Mesenchymal stem cell (in vitro differentiated cells and primary cell): ENCODE measurements around the gene QKI.
A peak's percentile ranks its signal among the peaks of the same experiment; 100 is the strongest.

Experiments used
- DNase-seq: peaks from one replicate; pipeline ENCODE4 v3.0.0-alpha.2; 2013
- H2AFZ ChIP-seq: one replicate; pipeline ENCODE4 v1.6.1; 2013; ENCODE audit warnings: low read depth, mild to moderate bottlenecking, control low read depth, inconsistent platforms, low read length, moderate library complexity
- H2AK5ac ChIP-seq: 2 replicates; pipeline ENCODE4 v1.6.1; 2013; ENCODE audit warnings: low read length, moderate library complexity, mild to moderate bottlenecking, inconsistent platforms; ENCODE audit not compliant: severe bottlenecking
- H2BK120ac ChIP-seq: one replicate; pipeline ENCODE4 v1.6.1; 2013; ENCODE audit warnings: low read depth, mild to moderate bottlenecking, inconsistent platforms, low read length, moderate library complexity
- H2BK12ac ChIP-seq, 2 experiments: one replicate each; pipeline ENCODE4 v1.6.1; 2013; ENCODE audit warnings: inconsistent platforms in 2 of 2, low read length in 2 of 2, mild to moderate bottlenecking in 2 of 2, moderate library complexity in 2 of 2, control low read depth in 1 of 2
- H2BK15ac ChIP-seq: one replicate; pipeline ENCODE4 v1.6.1; 2013; ENCODE audit warnings: mild to moderate bottlenecking, low read depth, inconsistent platforms; ENCODE audit not compliant: poor library complexity, severe bottlenecking
- H2BK5ac ChIP-seq: 2 replicates; pipeline ENCODE4 v1.6.1; 2013; ENCODE audit warnings: low read depth, mild to moderate bottlenecking, low read length, control low read depth, inconsistent platforms; ENCODE audit not compliant: poor library complexity, severe bottlenecking
- H3K14ac ChIP-seq, 2 experiments: one replicate each; pipeline ENCODE4 v1.6.1; 2013; ENCODE audit warnings: inconsistent platforms in 2 of 2, low read length in 2 of 2, control low read depth in 1 of 2, mild to moderate bottlenecking in 1 of 2, moderate library complexity in 1 of 2
- H3K18ac ChIP-seq, 2 experiments: one replicate each; pipeline ENCODE4 v1.6.1; 2013; ENCODE audit warnings: inconsistent platforms in 2 of 2, low read length in 2 of 2, control low read depth in 1 of 2, low read depth in 1 of 2, mild to moderate bottlenecking in 1 of 2
- H3K23ac ChIP-seq, 2 experiments: one replicate each; pipeline ENCODE4 v1.6.1; 2013; ENCODE audit warnings: inconsistent platforms in 2 of 2, low read length in 2 of 2, mild to moderate bottlenecking in 2 of 2, moderate library complexity in 2 of 2, control low read depth in 1 of 2
- H3K27ac ChIP-seq: 2 replicates; pipeline ENCODE4 v1.5.1; 2013; ENCODE audit warnings: mild to moderate bottlenecking, moderate library complexity, low read length, control low read depth, inconsistent platforms; ENCODE audit not compliant: poor library complexity, severe bottlenecking
- H3K27me3 ChIP-seq, 2 experiments: 2 replicates each; pipeline versions ENCODE4 v1.6.1 to v1.7.0; 2013; ENCODE audit warnings: low read length in 2 of 2, mild to moderate bottlenecking in 2 of 2, moderate library complexity in 2 of 2, control low read depth in 1 of 2, inconsistent platforms in 1 of 2; ENCODE audit not compliant: control insufficient read depth in 1 of 2, insufficient read depth in 1 of 2
- H3K36me3 ChIP-seq, 2 experiments: 2 replicates each; pipeline versions ENCODE4 v1.6.1 to v1.7.0; 2013; ENCODE audit warnings: low read length in 2 of 2, control low read depth in 1 of 2, inconsistent platforms in 1 of 2, low read depth in 1 of 2, mild to moderate bottlenecking in 1 of 2; ENCODE audit not compliant: insufficient read depth in 2 of 2, control insufficient read depth in 1 of 2
- H3K4ac ChIP-seq, 2 experiments: one replicate each; pipeline ENCODE4 v1.6.1; 2013; ENCODE audit warnings: inconsistent platforms in 2 of 2, low read length in 2 of 2, mild to moderate bottlenecking in 2 of 2, moderate library complexity in 2 of 2, control low read depth in 1 of 2, low read depth in 1 of 2
- H3K4me1 ChIP-seq: 2 replicates; pipeline ENCODE4 v1.6.1; 2013; ENCODE audit warnings: low read depth, low read length, control low read depth; ENCODE audit not compliant: control insufficient read depth, insufficient read depth
- H3K4me2 ChIP-seq: 2 replicates; pipeline ENCODE4 v1.6.1; 2013; ENCODE audit warnings: low read length, mild to moderate bottlenecking, inconsistent platforms; ENCODE audit not compliant: poor library complexity, severe bottlenecking
- H3K4me3 ChIP-seq, 2 experiments: 2 replicates each; pipeline versions ENCODE4 v1.5.1 to v1.7.0; 2013; ENCODE audit warnings: low read length in 2 of 2, mild to moderate bottlenecking in 2 of 2, control low read depth in 1 of 2, low read depth in 1 of 2; ENCODE audit not compliant: insufficient read depth in 1 of 2
- H3K79me1 ChIP-seq: replicated peaks from 2 replicates; pipeline ENCODE4 v1.6.1; 2013; ENCODE audit warnings: mild to moderate bottlenecking, control low read depth, low read length, inconsistent platforms; ENCODE audit not compliant: poor library complexity, severe bottlenecking
- H3K9ac ChIP-seq: 2 replicates; pipeline ENCODE4 v1.7.0; 2013; ENCODE audit warnings: mild to moderate bottlenecking, low read length, moderate library complexity
- H3K9me3 ChIP-seq: 2 replicates; pipeline ENCODE4 v1.7.0; 2013; ENCODE audit warnings: mild to moderate bottlenecking, low read length; ENCODE audit not compliant: control insufficient read depth
- H4K8ac ChIP-seq: one replicate; pipeline ENCODE4 v1.6.1; 2013; ENCODE audit warnings: inconsistent platforms, mild to moderate bottlenecking, low read length, moderate library complexity
- H4K91ac ChIP-seq: one replicate; pipeline ENCODE4 v1.6.1; 2013; ENCODE audit warnings: mild to moderate bottlenecking, low read length, inconsistent platforms
- WGBS: methylation state at CpG from one replicate; pipeline ENCODE4 v1.1.7; 2013; ENCODE audit warnings: mixed read lengths; 5-methylcytosine and 5-hydroxymethylcytosine counted together

Gene QKI

DNA sequence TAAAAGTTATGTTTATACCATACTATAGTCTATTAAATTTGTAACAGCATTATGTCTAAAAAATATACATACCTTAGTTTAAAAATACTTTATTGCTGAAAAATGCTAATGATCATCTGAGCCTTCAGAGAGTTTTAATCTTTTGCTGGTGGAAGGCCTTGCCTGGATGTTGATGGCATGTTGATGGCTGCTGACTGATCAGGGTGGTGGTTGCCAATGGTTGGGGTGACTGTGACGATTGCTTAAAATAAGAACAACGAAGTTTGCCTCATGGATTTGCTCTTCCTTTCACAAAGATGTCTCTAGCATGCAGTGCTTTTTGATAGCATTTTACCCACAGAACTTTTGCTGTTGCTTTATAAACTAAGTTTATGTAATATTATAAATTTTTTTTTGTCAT is 68.6 kb downstream of the QKI start:
- no peak overlapping the region for H4K91ac ChIP-seq
- peaks cover 10% of the 10 kb centered on the region for H3K79me1 ChIP-seq
- H2BK120ac ChIP-seq: no peak overlapping the region
- H3K9me3 ChIP-seq: no peaks in the 10 kb centered on the region
- no peaks in the 10 kb centered on the region for H3K4me1 ChIP-seq
- no peaks in the 10 kb centered on the region for H3K27me3 ChIP-seq
- H2BK12ac ChIP-seq: no peak overlapping the region
- H3K4me3 ChIP-seq: no peak overlapping the region
- H3K9ac ChIP-seq: no peak overlapping the region
- DNase-seq: no peak
- H2AFZ ChIP-seq: no peak overlapping the region
- H3K27ac ChIP-seq: no peak overlapping the region
- no peak overlapping the region for H2BK5ac ChIP-seq
- H3K4ac ChIP-seq: no peak overlapping the region
- no peak overlapping the region for H2AK5ac ChIP-seq
- H4K8ac ChIP-seq: no peak overlapping the region
- no peak overlapping the region for H3K14ac ChIP-seq
- H3K36me3 ChIP-seq: peaks cover 11 to 45% of the 10 kb centered on the region in 2 experiments
- H2BK15ac ChIP-seq: no peak overlapping the region
- H3K4me2 ChIP-seq: no peak overlapping the region
- 100% methylated on average over 1 of the region's 2 CpGs for WGBS
- H3K23ac ChIP-seq: no peak overlapping the region
- no peak overlapping the region for H3K18ac ChIP-seq

DNA sequence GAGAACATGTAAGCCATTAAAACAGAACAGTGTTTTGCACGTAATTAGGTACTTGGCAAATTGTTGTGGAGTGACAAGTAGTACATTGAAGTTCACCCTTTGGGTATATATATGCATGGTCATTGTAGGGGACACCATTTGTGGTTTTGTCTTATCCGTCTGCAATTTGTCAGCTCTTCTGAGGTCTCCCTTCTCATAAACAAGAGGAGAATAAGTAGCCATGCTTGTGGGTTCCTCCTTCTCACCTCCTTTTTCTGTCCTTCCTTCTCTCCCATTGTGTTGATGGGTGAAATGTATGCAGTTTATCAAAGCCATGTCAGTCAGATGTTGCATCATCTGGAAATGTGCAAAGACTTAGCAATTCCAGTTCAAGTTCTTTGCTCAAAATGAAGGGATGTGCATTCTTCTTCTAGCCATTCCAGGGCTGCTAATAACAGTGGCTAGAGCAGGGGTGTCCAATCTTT is 70.9 kb downstream of the QKI start:
- Histone ChIP-seq H2BK120ac (no peak overlapping the region), H3K4me3 (no peak overlapping the region), H3K79me1 (peaks cover 6% of the 10 kb centered on the region), H3K36me3 (peaks cover 4 to 24% of the 10 kb centered on the region in 2 experiments), H2BK12ac (no peak overlapping the region), H3K27me3 (no peaks in the 10 kb centered on the region), H4K8ac (no peak overlapping the region), H2BK15ac (no peak overlapping the region), H3K18ac (no peak overlapping the region), H3K4me1 (no peaks in the 10 kb centered on the region), H3K4me2 (no peak overlapping the region), H3K23ac (no peak overlapping the region), H2BK5ac (no peak overlapping the region), H3K9me3 (no peaks in the 10 kb centered on the region), H3K9ac (no peak overlapping the region), H3K14ac (no peak overlapping the region), H3K27ac (no peak overlapping the region), H2AFZ (no peak overlapping the region), H3K4ac (no peak overlapping the region), H4K91ac (no peak overlapping the region), H2AK5ac (no peak overlapping the region)
- DNase-seq: peak; percentile 18
- WGBS: 91% methylated on average over 1 of the region's 2 CpGs

DNA sequence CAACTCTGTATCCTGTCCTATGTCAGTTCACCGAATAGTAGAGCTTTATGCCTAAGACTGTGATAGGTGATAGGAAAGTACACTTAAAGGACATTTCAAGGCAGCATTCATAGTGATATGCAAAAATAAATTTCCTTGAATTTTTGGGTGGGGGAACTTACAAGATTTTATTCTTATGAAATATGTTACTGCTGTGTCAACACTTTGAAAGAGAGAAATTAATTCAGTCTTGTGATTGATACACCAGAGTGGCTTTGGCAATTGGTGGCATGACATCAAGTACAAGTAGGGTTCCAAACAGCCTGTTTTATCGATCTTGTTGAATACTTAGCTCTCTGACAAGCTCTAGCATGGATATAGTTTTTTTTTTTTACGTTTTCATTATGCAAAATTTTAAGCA is 72.3 kb downstream of the QKI start:
- no peak overlapping the region for H4K8ac ChIP-seq
- H3K36me3 ChIP-seq: peaks cover 2 to 13% of the 10 kb centered on the region in 2 experiments
- H2BK12ac ChIP-seq: no peak overlapping the region
- no peak overlapping the region for H3K23ac ChIP-seq
- H3K18ac ChIP-seq: no peak overlapping the region
- H3K9me3 ChIP-seq: no peaks in the 10 kb centered on the region
- no peaks in the 10 kb centered on the region for H3K27me3 ChIP-seq
- no peak overlapping the region for H3K9ac ChIP-seq
- H3K4ac ChIP-seq: no peak overlapping the region
- WGBS: 94% methylated on average over 2 of the region's 3 CpGs
- H3K14ac ChIP-seq: no peak overlapping the region
- H3K4me2 ChIP-seq: no peak overlapping the region
- peaks cover 5% of the 10 kb centered on the region for H3K79me1 ChIP-seq
- no peak overlapping the region for H3K4me3 ChIP-seq
- H2AK5ac ChIP-seq: no peak overlapping the region
- H2AFZ ChIP-seq: no peak overlapping the region
- H2BK5ac ChIP-seq: no peak overlapping the region
- H3K27ac ChIP-seq: no peak overlapping the region
- no peak for DNase-seq
- no peaks in the 10 kb centered on the region for H3K4me1 ChIP-seq
- no peak overlapping the region for H2BK120ac ChIP-seq
- H2BK15ac ChIP-seq: no peak overlapping the region
- H4K91ac ChIP-seq: no peak overlapping the region

GRCh38 chr6:163487606-163488005 is 73.1 kb downstream of the QKI start:
- no peaks in the 10 kb centered on the region for H3K27me3 ChIP-seq
- no peak overlapping the region for H2AFZ ChIP-seq
- peaks cover 4% of the 10 kb centered on the region for H3K79me1 ChIP-seq
- no peak overlapping the region for H2BK12ac ChIP-seq
- WGBS: 100% methylated on average over 1 of the region's 1 CpG
- no peak overlapping the region for H3K4me3 ChIP-seq
- H3K14ac ChIP-seq: no peak overlapping the region
- no peak overlapping the region for H3K18ac ChIP-seq
- no peak overlapping the region for H2BK15ac ChIP-seq
- H4K91ac ChIP-seq: no peak overlapping the region
- no peak overlapping the region for H2BK120ac ChIP-seq
- H3K4ac ChIP-seq: no peak overlapping the region
- no peaks in the 10 kb centered on the region for H3K9me3 ChIP-seq
- no peak overlapping the region for H2AK5ac ChIP-seq
- H3K9ac ChIP-seq: no peak overlapping the region
- no peak overlapping the region for H3K23ac ChIP-seq
- H2BK5ac ChIP-seq: no peak overlapping the region
- H3K36me3 ChIP-seq: peaks cover 0 to 5% of the 10 kb centered on the region in 2 experiments
- no peaks in the 10 kb centered on the region for H3K4me1 ChIP-seq
- no peak for DNase-seq
- H3K4me2 ChIP-seq: no peak overlapping the region
- no peak overlapping the region for H4K8ac ChIP-seq
- H3K27ac ChIP-seq: no peak overlapping the region
